GM10847 (cell line): ENCODE data around the gene EXOC6.

Source experiments
- POLR2A ChIP-seq: IDR thresholded peaks from 2 replicates; pipeline ENCODE4 v1.6.1; 2011; ENCODE audit not compliant: insufficient read length; ENCODE audit errors: extremely low read depth

The EXOC6 gene

GRCh38 chr10:93070378-93071176 is 222.3 kb downstream of the EXOC6 start:
- TF ChIP-seq POLR2A: no peak

GRCh38 chr10:93071177-93071472 is 222.8 kb downstream of the EXOC6 start:
- TF ChIP-seq POLR2A: no peak

- TF ChIP-seq POLR2A: no peak
These were observed 223.4 kb downstream of the EXOC6 start for GRCh38 chr10:93071674-93072224.

GRCh38 chr10:93072225-93072712 is 223.9 kb downstream of the EXOC6 start:
- no peak for TF ChIP-seq POLR2A

DNA sequence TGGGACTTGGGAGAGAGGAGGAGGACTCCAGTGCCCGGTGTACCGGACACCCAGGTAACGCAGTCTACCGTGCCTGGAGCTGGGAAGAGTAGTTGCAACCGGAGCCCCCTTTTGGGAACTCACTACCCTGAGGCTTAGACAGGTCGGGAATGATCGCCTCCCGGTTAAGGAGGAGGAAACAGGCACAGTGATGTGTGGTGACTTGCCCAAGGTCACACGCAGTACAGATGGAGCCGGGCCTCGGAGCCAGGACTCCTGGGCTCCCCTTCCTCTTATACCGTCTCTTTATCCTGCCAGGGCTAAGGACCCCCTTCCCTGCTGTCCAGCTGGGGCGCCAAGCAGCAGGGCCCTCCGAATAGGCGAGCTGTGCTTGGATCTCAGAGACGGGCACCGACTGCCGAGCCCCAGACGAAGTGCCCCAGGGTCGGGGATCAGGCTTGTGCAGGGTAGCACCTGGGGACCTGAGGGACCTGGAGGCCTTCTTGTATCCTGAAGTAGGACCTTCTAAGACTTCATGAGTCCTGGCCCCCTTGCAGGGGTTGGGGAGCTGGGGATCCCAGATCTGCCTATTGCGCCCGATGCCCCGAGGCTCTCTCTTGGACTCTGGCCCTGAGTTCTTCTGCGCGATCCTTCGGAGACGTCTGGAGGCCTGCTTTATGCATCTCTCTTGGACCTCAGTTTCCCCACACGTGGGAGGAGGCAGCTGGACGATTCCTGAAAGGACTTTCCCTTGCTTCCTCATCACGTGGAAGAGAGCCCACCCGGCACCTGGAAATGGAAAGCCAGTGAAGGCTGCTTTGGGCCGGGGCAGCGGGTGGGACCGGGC is 224.6 kb downstream of the EXOC6 start:
- no peak for TF ChIP-seq POLR2A

DNA sequence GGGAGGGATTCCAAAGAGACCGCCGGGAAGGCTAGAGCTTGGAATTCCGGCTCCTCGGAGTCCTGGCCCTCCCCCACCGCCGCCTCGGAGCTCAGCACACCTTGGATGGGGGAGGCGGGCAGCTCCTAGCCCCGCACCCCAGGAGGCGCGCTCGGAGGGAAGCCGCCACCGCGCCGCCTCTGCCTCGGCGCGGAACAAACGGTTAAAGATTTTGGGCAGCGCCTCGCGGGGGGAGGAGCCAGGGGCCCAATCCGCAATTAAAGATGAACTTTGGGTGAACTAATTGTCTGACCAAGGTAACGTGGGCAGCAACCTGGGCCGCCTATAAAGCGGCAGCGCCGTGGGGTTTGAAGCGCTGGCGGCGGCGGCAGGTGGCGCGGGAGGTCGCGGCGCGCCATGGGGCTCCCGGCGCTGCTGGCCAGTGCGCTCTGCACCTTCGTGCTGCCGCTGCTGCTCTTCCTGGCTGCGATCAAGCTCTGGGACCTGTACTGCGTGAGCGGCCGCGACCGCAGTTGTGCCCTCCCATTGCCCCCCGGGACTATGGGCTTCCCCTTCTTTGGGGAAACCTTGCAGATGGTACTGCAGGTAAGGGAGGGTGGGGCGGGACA is 225.3 kb downstream of the EXOC6 start, which contains the start of gene CYP26A1:
Gene CYP26A1, plus strand, starts transcription at position 355 of the 608 bp plus-strand sequence. Its CDS starts 42 bp downstream, at position 397.
- TF ChIP-seq POLR2A: no peak

DNA sequence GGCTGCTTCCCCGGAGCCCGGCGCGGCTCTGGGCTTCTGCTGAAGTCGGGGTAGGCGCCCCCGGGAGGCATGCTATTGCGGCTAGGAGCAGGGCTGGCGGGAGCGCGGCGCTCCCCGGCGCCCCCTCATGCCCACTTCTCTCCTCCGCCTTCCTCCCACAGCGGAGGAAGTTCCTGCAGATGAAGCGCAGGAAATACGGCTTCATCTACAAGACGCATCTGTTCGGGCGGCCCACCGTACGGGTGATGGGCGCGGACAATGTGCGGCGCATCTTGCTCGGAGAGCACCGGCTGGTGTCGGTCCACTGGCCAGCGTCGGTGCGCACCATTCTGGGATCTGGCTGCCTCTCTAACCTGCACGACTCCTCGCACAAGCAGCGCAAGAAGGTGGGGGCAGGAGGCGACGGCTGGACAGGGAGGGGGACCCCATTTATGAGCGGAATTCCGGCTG is 225.9 kb downstream of the EXOC6 start:
- TF ChIP-seq POLR2A: no peak

- TF ChIP-seq POLR2A: no peak
These were observed 226.5 kb downstream of the EXOC6 start for GRCh38 chr10:93074597-93075368.

DNA sequence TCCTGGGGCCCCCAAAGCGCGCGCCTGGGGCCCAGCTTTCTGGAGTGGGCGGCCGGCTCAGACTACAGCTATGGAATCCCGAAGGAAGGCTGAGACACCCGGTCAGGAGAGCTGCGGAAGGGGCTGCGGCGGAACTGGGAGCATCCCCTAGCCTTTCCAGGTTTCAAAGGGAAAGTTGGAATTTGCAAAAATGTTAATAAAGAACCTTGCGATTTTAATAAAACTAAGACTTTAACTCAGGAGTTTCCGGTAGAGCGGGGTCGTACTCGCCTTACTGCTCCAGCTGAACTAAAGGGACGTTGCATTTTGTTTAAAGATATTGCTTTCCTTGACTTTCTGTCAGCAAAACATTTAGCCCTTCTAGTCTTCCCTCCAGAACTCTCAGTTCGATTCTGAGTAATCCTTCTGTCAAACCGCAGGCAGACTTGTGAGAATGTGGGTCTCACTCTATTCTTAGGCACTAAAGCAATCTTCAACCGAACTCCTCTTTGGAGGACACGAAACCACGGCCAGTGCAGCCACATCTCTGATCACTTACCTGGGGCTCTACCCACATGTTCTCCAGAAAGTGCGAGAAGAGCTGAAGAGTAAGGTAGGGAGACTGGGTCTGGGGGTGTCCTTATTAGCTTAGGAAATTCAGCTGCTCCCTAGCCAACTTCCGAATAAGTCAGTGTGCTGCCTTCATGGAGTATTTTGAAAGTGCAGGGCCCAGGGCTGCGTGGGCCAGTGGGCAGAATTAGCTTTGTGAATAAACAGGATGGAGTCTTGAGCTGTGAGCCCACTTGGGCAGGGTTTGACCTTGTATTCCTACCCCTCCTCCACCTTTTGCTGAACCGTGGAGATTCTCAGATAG is 227.3 kb downstream of the EXOC6 start:
- no peak for TF ChIP-seq POLR2A

DNA sequence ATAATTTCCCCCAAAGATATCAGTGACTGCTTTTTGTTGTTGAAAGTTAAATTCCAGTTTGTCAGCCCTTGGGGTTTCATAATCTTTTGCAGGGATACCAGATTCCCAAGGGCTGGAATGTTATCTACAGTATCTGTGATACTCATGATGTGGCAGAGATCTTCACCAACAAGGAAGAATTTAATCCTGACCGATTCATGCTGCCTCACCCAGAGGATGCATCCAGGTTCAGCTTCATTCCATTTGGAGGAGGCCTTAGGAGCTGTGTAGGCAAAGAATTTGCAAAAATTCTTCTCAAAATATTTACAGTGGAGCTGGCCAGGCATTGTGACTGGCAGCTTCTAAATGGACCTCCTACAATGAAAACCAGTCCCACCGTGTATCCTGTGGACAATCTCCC is 228.6 kb downstream of the EXOC6 start:
- TF ChIP-seq POLR2A: no peak

DNA sequence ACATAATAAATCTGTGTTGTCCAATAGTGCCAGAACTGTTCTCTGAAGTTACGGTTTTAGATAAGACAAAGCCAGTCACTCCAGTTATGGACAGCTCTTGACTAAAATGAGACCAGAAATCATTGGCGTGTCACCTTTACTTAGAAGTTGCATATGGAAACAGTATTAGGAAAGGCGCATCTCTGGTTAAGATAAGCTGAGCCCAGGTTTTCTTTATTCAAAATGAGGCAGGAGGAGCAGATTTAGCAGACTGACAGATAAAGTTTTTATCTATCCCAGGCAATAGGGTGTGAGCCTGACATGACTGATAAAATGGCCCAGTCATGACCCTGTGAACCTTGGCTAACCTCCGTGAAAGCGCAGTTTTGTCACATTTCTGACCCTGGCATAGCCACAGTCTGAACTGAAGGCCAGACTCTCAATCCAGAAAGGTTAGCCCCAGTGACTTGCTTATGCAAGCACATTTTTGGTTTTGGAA is 229.6 kb downstream of the EXOC6 start:
- no peak for TF ChIP-seq POLR2A

- no peak for TF ChIP-seq POLR2A
These were observed 231.5 kb downstream of the EXOC6 start for GRCh38 chr10:93079663-93080349.
